Fibroblast of the aortic adventitia (primary cell): ENCODE data around the gene ERCC1. TPM values are rescaled to one million over a fixed set of nuclear protein-coding genes. Genes with fewer than 3 reads are reported as not detected.
"Not testable (repeated sequence)": the region's sequence is repeated elsewhere in the genome, so short reads cannot be mapped to it uniquely, and the experiment has no call there.

Experiments used
- DNase-seq: peaks from one replicate; pipeline ENCODE4 v3.0.0-alpha.2; 2010; ENCODE audit warnings: low read depth
- H3K4me3 ChIP-seq: 2 replicates; pipeline ENCODE4 v1.5.1; 2011; ENCODE audit warnings: low read depth, mild to moderate bottlenecking, control low read depth, low read length, moderate library complexity
- total RNA-seq: library from RNA; depleted of rRNA; stranded (reverse); fragments of >200 nt; gene quantifications from 2 replicates; pipeline ENCODE4 v1.2.3, GENCODE V29; 2012; ENCODE audit warnings: low replicate concordance
- TF ChIP-seq, protein P1 (sequence below): IDR thresholded peaks from 2 replicates; pipeline ENCODE4 v1.5.1; 2011; ENCODE audit warnings: mild to moderate bottlenecking, low read length, control low read depth, inconsistent platforms; ENCODE audit not compliant: insufficient read depth

The ERCC1 gene
- total RNA-seq, 1 donor: 109 TPM

DNA sequence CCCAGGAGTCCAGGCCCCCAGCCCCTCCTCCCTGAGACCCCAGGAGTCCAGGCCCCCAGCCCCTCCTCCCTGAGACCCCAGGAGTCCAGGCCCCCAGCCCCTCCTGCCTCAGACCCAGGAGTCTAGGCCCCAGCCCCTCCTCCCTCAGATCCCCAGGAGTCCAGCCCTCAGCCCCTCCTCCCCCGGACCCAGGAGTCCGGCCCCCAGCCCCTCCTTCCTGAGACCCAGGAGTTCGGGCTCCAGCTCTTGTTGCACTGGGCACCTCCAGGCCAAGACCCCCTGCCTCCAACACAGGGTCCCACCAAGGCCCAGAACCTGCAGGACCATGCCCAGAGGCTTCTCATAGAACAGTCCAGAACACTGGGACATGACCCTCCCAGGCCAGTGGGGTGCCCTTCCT, 3.8 kb downstream of the ERCC1 start:
- TF ChIP-seq, protein P1, sequence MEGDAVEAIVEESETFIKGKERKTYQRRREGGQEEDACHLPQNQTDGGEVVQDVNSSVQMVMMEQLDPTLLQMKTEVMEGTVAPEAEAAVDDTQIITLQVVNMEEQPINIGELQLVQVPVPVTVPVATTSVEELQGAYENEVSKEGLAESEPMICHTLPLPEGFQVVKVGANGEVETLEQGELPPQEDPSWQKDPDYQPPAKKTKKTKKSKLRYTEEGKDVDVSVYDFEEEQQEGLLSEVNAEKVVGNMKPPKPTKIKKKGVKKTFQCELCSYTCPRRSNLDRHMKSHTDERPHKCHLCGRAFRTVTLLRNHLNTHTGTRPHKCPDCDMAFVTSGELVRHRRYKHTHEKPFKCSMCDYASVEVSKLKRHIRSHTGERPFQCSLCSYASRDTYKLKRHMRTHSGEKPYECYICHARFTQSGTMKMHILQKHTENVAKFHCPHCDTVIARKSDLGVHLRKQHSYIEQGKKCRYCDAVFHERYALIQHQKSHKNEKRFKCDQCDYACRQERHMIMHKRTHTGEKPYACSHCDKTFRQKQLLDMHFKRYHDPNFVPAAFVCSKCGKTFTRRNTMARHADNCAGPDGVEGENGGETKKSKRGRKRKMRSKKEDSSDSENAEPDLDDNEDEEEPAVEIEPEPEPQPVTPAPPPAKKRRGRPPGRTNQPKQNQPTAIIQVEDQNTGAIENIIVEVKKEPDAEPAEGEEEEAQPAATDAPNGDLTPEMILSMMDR: no peak
- H3K4me3 ChIP-seq: no peak overlapping the region
- DNase-seq: no peak

DNA sequence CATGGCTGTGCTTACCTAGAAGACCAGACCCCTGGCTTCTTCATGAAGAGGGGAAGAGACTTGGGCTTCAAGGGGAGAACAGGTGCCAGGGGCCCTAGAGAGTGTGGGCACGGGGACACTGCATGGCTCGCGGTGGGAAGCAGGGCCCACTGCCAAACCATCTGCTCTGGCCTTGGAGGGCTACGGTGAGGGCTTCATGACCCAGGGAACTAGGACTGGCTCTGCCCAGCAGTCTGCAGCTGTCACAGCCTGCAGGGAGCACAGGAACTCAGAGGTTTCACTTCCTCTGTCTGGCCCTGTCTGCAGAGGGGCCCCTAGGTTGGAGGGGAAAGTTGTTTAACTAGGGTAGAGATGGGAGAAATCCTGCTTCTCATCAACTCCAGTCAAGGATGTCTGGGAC, 4.3 kb downstream of the ERCC1 start:
- TF ChIP-seq, protein P1: no peak
- DNase-seq: no peak
- no peak overlapping the region for H3K4me3 ChIP-seq

DNA sequence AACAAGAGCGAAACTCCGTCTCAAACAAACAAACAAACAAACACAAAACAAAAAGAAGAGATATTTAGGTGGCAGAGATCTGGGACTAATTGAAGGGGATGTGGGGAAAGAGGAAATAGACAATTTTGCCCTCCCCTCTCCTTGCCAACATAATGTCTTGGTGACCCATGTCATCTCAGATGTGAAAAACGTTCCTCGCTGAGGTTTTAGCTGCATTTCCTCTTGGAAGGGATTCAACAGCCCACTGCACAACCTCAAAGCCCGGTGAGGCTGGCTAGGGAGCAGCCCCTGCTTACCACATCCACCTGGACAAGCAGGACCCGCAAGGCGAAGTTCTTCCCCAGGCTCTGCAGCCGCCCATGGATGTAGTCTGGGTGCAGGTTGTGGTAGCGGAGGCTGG, 4.9 kb downstream of the ERCC1 start:
- no peak overlapping the region for H3K4me3 ChIP-seq
- DNase-seq: no peak
- TF ChIP-seq, protein P1: no peak

DNA sequence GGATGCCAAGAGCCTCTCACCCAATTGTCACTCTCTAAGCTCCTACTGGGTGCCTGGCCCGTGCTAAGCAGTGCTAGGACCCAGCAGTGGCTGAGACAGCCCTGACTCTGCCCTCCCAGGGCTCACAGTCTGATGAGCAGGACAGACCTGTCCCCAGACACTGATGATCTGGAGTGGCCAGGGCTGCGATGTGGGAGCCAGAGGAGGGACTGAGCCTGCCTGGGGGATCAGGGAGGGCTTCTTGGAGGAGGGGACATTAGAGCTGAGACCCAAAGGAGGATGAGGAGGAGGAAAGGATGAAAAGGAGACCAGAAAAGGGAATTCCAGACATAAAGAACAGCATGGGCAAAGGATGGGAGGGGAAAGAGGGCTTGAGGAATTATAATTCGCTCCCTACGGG, 6.6 kb downstream of the ERCC1 start:
- DNase-seq: no peak
- H3K4me3 ChIP-seq: no peak overlapping the region
- TF ChIP-seq, protein P1: no peak

DNA sequence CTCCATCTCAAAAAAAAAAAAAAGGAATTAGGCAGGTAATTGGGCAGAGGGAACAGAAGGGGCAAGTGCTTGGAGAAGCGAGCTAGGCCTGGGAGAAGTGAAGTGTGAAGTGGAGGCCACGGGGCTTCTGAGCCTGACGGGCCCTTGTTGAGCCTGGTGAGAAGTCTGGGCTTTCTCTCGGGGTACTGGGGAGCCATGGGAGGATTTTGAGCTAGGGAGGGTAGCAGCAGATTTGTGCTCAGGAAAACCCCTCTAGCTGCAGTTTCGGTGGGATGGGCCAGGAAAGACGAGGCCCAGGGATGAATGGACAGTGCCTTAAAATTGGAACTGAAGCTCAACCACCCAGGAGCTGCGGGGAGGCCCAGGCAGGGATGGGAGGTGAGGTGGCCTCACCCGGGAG, 9.2 kb downstream of the ERCC1 start:
- TF ChIP-seq, protein P1: no peak
- DNase-seq: no peak
- no peak overlapping the region for H3K4me3 ChIP-seq

DNA sequence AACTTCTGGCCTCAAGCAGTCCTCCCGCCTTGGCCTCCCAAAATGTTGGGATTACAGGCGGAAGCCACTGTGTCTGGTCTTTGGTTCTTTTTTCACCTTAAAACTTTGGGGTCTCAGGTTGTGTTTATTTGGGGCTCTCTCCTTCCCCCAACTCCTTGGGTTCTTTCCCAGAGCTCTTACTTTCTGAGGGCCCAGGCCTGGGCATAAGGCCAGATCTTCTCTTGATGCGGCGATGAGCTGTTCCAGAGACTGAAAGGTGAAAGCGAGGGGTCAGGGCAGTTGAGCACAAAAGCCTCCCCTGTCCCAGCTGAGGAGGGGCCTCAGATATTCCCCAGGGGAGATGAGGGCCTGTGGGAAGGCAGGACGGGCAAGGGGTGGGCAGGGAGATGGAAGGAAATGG, 10.2 kb downstream of the ERCC1 start:
- no peak overlapping the region for H3K4me3 ChIP-seq
- no peak for DNase-seq
- TF ChIP-seq, protein P1: no peak

DNA sequence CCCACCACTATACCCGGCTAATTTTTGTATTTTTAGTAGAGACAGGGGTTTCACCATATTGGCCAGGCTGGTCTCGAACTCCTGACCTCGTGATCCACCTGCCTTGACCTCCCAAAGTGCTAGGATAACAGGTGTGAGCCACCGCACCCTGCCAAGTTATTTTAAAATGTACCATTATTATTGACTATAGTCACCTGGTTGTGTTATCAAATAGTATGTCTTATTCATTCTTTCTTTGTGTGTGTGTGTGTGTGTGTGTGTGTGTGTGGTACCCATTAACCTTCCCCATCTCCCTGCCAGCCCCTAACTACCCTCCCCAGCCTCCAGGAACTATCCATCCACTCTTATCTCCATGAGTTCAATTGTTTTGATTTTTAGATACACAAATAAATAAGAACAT, 13.4 kb downstream of the ERCC1 start:
- not testable (repeated sequence) for H3K4me3 ChIP-seq, DNase-seq
